HCT116 (cell line): ENCODE measurements around the gene PRKN.

Source experiments
- CEBPB ChIP-seq: IDR thresholded peaks from 2 replicates; pipeline ENCODE4 v1.6.1; 2012; ENCODE audit warnings: low read depth
- EGR1 ChIP-seq: IDR thresholded peaks from 2 replicates; pipeline ENCODE4 v1.6.1; 2012; ENCODE audit warnings: low read depth
- EZH2phosphoT487 ChIP-seq: fragments of 200-600 bp; IDR thresholded peaks from 2 replicates; pipeline ENCODE4 v1.6.1; 2018; ENCODE audit warnings: antibody characterized with exemption, borderline replicate concordance
- SIN3A ChIP-seq: IDR thresholded peaks from 2 replicates; pipeline ENCODE4 v1.6.1; 2012; ENCODE audit warnings: low read depth
- TF ChIP-seq, protein P1 (sequence below): IDR thresholded peaks from 2 replicates; pipeline ENCODE4 v1.6.1; 2012
- TF ChIP-seq, protein P2 (sequence below), 3 experiments: fragments of 200-600 bp in 1 of 3; sonication (generic) in 1 of 3; IDR thresholded peaks in 2 of 3; conservative IDR thresholded peaks in 1 of 3; 2 replicates each; pipeline ENCODE4 v1.5.1; 2012 to 2017; ENCODE audit warnings: low read depth in 2 of 3, low read length in 2 of 3, antibody characterized with exemption in 1 of 3, borderline replicate concordance in 1 of 3, control low read depth in 1 of 3, mild to moderate bottlenecking in 1 of 3, mixed read lengths in 1 of 3, mixed run types in 1 of 3, moderate library complexity in 1 of 3; ENCODE audit not compliant: insufficient read depth in 1 of 3
- TF ChIP-seq, protein P3 (sequence below): IDR thresholded peaks from 2 replicates; pipeline ENCODE4 v1.6.1; 2012; ENCODE audit warnings: low read depth

DNA sequence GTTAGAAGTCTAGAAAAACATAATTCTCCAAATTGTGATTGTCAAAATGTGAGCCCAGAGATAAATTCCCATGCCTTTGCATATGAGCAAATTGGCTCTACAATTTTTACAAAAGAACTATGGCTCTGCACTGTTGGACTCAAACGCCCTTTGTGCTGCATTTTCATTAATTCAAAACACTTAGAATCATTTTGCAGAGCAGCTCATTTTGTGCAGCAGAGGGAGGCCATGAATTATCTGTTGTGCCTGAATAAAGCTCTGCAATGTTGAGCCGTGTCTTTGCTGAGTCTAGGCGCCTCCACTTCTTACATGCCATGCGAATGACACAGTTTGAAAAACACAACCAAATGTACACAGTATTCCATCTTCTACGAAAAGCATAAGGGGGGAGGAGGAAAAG is 230.2 kb downstream of the PRKN start:
- TF ChIP-seq, protein P1, sequence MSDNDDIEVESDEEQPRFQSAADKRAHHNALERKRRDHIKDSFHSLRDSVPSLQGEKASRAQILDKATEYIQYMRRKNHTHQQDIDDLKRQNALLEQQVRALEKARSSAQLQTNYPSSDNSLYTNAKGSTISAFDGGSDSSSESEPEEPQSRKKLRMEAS: no peak
- TF ChIP-seq EZH2phosphoT487: no peak
- TF ChIP-seq, protein P2, sequence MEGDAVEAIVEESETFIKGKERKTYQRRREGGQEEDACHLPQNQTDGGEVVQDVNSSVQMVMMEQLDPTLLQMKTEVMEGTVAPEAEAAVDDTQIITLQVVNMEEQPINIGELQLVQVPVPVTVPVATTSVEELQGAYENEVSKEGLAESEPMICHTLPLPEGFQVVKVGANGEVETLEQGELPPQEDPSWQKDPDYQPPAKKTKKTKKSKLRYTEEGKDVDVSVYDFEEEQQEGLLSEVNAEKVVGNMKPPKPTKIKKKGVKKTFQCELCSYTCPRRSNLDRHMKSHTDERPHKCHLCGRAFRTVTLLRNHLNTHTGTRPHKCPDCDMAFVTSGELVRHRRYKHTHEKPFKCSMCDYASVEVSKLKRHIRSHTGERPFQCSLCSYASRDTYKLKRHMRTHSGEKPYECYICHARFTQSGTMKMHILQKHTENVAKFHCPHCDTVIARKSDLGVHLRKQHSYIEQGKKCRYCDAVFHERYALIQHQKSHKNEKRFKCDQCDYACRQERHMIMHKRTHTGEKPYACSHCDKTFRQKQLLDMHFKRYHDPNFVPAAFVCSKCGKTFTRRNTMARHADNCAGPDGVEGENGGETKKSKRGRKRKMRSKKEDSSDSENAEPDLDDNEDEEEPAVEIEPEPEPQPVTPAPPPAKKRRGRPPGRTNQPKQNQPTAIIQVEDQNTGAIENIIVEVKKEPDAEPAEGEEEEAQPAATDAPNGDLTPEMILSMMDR (IDR thresholded peaks at IDR 0.05 in 2 of 3, conservative IDR thresholded peaks at IDR 0.05 in 1 of 3; ENCODE audit: borderline replicate concordance in 1 of 3, insufficient read depth in 1 of 3, low read depth in 2 of 3, low read length in 2 of 3): no peak
- TF ChIP-seq, protein P3, sequence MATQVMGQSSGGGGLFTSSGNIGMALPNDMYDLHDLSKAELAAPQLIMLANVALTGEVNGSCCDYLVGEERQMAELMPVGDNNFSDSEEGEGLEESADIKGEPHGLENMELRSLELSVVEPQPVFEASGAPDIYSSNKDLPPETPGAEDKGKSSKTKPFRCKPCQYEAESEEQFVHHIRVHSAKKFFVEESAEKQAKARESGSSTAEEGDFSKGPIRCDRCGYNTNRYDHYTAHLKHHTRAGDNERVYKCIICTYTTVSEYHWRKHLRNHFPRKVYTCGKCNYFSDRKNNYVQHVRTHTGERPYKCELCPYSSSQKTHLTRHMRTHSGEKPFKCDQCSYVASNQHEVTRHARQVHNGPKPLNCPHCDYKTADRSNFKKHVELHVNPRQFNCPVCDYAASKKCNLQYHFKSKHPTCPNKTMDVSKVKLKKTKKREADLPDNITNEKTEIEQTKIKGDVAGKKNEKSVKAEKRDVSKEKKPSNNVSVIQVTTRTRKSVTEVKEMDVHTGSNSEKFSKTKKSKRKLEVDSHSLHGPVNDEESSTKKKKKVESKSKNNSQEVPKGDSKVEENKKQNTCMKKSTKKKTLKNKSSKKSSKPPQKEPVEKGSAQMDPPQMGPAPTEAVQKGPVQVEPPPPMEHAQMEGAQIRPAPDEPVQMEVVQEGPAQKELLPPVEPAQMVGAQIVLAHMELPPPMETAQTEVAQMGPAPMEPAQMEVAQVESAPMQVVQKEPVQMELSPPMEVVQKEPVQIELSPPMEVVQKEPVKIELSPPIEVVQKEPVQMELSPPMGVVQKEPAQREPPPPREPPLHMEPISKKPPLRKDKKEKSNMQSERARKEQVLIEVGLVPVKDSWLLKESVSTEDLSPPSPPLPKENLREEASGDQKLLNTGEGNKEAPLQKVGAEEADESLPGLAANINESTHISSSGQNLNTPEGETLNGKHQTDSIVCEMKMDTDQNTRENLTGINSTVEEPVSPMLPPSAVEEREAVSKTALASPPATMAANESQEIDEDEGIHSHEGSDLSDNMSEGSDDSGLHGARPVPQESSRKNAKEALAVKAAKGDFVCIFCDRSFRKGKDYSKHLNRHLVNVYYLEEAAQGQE: no peak
- no peak for TF ChIP-seq SIN3A
- no peak for TF ChIP-seq EGR1
- no peak for TF ChIP-seq CEBPB
